GM23338 (cell line): ENCODE measurements around the gene ZNF662. TPM values are rescaled to one million over a fixed set of nuclear protein-coding genes. Genes with fewer than 3 reads are reported as not detected.

Experiments
- ATAC-seq: fragments of 200-7000 bp; cut with Tn5 transposase; 3 replicates; pipeline ENCODE4 v1.9.1; 2020
- DNase-seq: peaks from one replicate; pipeline ENCODE4 v3.0.0-alpha.2; 2015; ENCODE audit warnings: low spot score
- H2AFZ ChIP-seq: fragments of 200-600 bp; sonication (generic); 2 replicates; pipeline ENCODE4 v1.8.0; 2016; ENCODE audit warnings: antibody characterized with exemption, mild to moderate bottlenecking, moderate library complexity
- H3F3A ChIP-seq: fragments of 200-600 bp; sonication (generic); replicated peaks from 2 replicates; pipeline ENCODE4 v1.8.0; 2017; ENCODE audit warnings: antibody characterized with exemption, mixed run types, low read depth
- H3K27ac ChIP-seq: fragments of 200-600 bp; sonication (generic); 2 replicates; pipeline ENCODE4 v1.6.1; 2016; ENCODE audit warnings: low read depth
- H3K27me3 ChIP-seq: fragments of 200-600 bp; sonication (generic); 2 replicates; pipeline ENCODE4 v1.8.0; 2016; ENCODE audit warnings: mild to moderate bottlenecking, mixed run types, moderate library complexity; ENCODE audit not compliant: insufficient read depth
- H3K36me3 ChIP-seq: fragments of 200-600 bp; sonication (generic); 2 replicates; pipeline ENCODE4 v1.8.0; 2016; ENCODE audit warnings: mild to moderate bottlenecking; ENCODE audit not compliant: insufficient read depth
- H3K4me1 ChIP-seq: fragments of 200-600 bp; sonication (generic); 2 replicates; pipeline ENCODE4 v1.8.0; 2016; ENCODE audit warnings: mild to moderate bottlenecking, moderate library complexity; ENCODE audit not compliant: insufficient read depth
- H3K4me2 ChIP-seq: fragments of 200-600 bp; sonication (generic); 2 replicates; pipeline ENCODE4 v1.7.1; 2017; ENCODE audit warnings: mixed run types
- H3K4me3 ChIP-seq: fragments of 200-600 bp; sonication (generic); 2 replicates; pipeline ENCODE4 v1.6.1; 2016; ENCODE audit warnings: mixed run types
- H3K79me2 ChIP-seq: fragments of 200-600 bp; sonication (generic); replicated peaks from 2 replicates; pipeline ENCODE4 v1.8.0; 2017; ENCODE audit warnings: mild to moderate bottlenecking; ENCODE audit not compliant: insufficient read depth
- H3K9me2 ChIP-seq: fragments of 200-600 bp; sonication (generic); 2 replicates; pipeline ENCODE4 v1.8.0; 2017; ENCODE audit not compliant: insufficient read depth
- H4K20me1 ChIP-seq: fragments of 200-600 bp; sonication (generic); replicated peaks from 2 replicates; pipeline ENCODE4 v1.8.0; 2017; ENCODE audit warnings: mild to moderate bottlenecking; ENCODE audit not compliant: insufficient read depth
- H3K27ac Mint-ChIP-seq: 2 replicates; pipeline ENCODE4 v1.8.0; 2020; ENCODE audit warnings: inconsistent platforms, mild to moderate bottlenecking, moderate library complexity, mixed read lengths
- H3K27me3 Mint-ChIP-seq: 3 replicates; pipeline ENCODE4 v1.8.0; 2022; ENCODE audit warnings: low read depth, mild to moderate bottlenecking, moderate library complexity, mixed read lengths, inconsistent platforms; ENCODE audit not compliant: insufficient read depth, poor library complexity
- H3K36me3 Mint-ChIP-seq: 3 replicates; pipeline ENCODE4 v1.8.0; 2021; ENCODE audit warnings: low read depth, mild to moderate bottlenecking, inconsistent platforms, moderate library complexity, mixed read lengths
- H3K4me1 Mint-ChIP-seq: 3 replicates; pipeline ENCODE4 v1.8.0; 2020; ENCODE audit warnings: mild to moderate bottlenecking, inconsistent platforms, mixed read lengths
- H3K4me3 Mint-ChIP-seq: 3 replicates; pipeline ENCODE4 v1.8.0; 2021; ENCODE audit warnings: moderate library complexity, mild to moderate bottlenecking, inconsistent platforms, mixed read lengths
- H3K9me3 Mint-ChIP-seq: 3 replicates; pipeline ENCODE4 v1.8.0; 2020; ENCODE audit warnings: moderate library complexity, mild to moderate bottlenecking, inconsistent platforms, mixed read lengths
- CREB1 ChIP-seq: fragments of 250-450 bp; sonication (Bioruptor Pico); IDR thresholded peaks from 2 replicates; pipeline ENCODE4 v1.5.0; 2020; ENCODE audit warnings: low read depth, mild to moderate bottlenecking, moderate library complexity
- EZH2 ChIP-seq: fragments of 200-600 bp; sonication (generic); IDR thresholded peaks from one replicate; pipeline ENCODE4 v1.8.0; 2017; ENCODE audit warnings: antibody characterized with exemption, mild to moderate bottlenecking, low read depth; ENCODE audit not compliant: unreplicated experiment
- EZH2phosphoT487 ChIP-seq: fragments of 200-600 bp; sonication (generic); IDR thresholded peaks from one replicate; pipeline ENCODE4 v1.8.1; 2018; ENCODE audit warnings: antibody characterized with exemption; ENCODE audit not compliant: unreplicated experiment
- JUNB ChIP-seq: IDR thresholded peaks from one replicate; pipeline ENCODE4 v1.6.1; 2016; ENCODE audit warnings: antibody characterized with exemption; ENCODE audit not compliant: unreplicated experiment
- NANOG ChIP-seq: IDR thresholded peaks from 2 replicates; pipeline ENCODE4 v1.6.1; 2016; ENCODE audit warnings: antibody characterized with exemption, borderline replicate concordance
- POLR2AphosphoS5 ChIP-seq: IDR thresholded peaks from 2 replicates; pipeline ENCODE4 v1.6.1; 2016; ENCODE audit warnings: antibody characterized with exemption, low read depth
- STAT1 ChIP-seq: IDR thresholded peaks from one replicate; pipeline ENCODE4 v1.6.1; 2016; ENCODE audit warnings: antibody characterized with exemption; ENCODE audit not compliant: unreplicated experiment
- ZNF114 ChIP-seq: fragments of 250-450 bp; sonication (Bioruptor Pico); IDR thresholded peaks from 2 replicates; pipeline ENCODE4 v1.5.0; 2020; ENCODE audit warnings: mild to moderate bottlenecking, moderate library complexity
- ZNF331 ChIP-seq: fragments of 250-450 bp; sonication (Bioruptor Pico); IDR thresholded peaks from 2 replicates; pipeline ENCODE4 v1.5.0; 2020; ENCODE audit warnings: low read depth, mild to moderate bottlenecking, moderate library complexity
- polyA plus RNA-seq: library from polyadenylated mRNA; unstranded; fragments of >200 nt; fragmentation: Nextera tagmentation; extraction: Ambion mirVana; gene quantifications from 2 replicates; pipeline ENCODE4 v1.2.1, GENCODE V29; 2016
- total RNA-seq: library from RNA; depleted of rRNA; stranded (reverse); fragments of >200 nt; shearing (Covaris generic); gene quantifications from 2 replicates; pipeline ENCODE4 v1.2.3, GENCODE V29; 2014
- TF ChIP-seq, protein P1 (sequence below): fragments of 250-450 bp; sonication (Bioruptor Pico); IDR thresholded peaks from 2 replicates; pipeline ENCODE4 v1.5.0; 2020; ENCODE audit warnings: mild to moderate bottlenecking, moderate library complexity
- TF ChIP-seq, protein P2 (sequence below): IDR thresholded peaks from 2 replicates; pipeline ENCODE4 v1.6.1; 2016; ENCODE audit warnings: antibody characterized with exemption
- TF ChIP-seq, protein P3 (sequence below), 2 experiments: fragments of 200-600 bp in 1 of 2; sonication (generic) in 1 of 2; conservative IDR thresholded peaks; 2 replicates each; pipeline versions ENCODE4 v1.5.1 to v1.6.1; 2016 to 2017; ENCODE audit warnings: antibody characterized with exemption in 2 of 2, low read depth in 2 of 2, mild to moderate bottlenecking in 2 of 2, moderate library complexity in 1 of 2
- TF ChIP-seq, protein P4 (sequence below): IDR thresholded peaks from one replicate; pipeline ENCODE4 v1.6.1; 2018; ENCODE audit warnings: antibody characterized with exemption; ENCODE audit not compliant: unreplicated experiment

Gene ZNF662
- total and polyA plus RNA-seq, 2 experiments from 2014 or later: 0.84 to 1.5 TPM

DNA sequence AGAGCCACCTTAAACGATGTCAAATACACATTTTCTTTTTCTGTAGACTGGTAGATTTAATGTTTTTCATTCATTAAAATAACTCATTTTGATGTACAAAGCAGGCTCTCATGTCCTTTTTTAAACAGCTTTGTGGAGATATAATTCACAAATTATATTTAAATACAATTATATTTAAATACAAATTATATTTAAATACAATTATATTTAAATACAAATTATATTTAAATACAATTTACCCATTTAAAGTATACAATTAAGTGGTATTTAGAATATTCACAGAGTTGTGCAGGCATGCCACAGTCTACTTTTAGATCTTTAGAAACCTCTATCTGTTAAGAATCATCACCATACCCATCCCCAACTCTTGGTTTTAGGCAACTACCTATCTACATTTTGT is 36.8 kb downstream of the ZNF662 start (continued):
- TF ChIP-seq, protein P1, sequence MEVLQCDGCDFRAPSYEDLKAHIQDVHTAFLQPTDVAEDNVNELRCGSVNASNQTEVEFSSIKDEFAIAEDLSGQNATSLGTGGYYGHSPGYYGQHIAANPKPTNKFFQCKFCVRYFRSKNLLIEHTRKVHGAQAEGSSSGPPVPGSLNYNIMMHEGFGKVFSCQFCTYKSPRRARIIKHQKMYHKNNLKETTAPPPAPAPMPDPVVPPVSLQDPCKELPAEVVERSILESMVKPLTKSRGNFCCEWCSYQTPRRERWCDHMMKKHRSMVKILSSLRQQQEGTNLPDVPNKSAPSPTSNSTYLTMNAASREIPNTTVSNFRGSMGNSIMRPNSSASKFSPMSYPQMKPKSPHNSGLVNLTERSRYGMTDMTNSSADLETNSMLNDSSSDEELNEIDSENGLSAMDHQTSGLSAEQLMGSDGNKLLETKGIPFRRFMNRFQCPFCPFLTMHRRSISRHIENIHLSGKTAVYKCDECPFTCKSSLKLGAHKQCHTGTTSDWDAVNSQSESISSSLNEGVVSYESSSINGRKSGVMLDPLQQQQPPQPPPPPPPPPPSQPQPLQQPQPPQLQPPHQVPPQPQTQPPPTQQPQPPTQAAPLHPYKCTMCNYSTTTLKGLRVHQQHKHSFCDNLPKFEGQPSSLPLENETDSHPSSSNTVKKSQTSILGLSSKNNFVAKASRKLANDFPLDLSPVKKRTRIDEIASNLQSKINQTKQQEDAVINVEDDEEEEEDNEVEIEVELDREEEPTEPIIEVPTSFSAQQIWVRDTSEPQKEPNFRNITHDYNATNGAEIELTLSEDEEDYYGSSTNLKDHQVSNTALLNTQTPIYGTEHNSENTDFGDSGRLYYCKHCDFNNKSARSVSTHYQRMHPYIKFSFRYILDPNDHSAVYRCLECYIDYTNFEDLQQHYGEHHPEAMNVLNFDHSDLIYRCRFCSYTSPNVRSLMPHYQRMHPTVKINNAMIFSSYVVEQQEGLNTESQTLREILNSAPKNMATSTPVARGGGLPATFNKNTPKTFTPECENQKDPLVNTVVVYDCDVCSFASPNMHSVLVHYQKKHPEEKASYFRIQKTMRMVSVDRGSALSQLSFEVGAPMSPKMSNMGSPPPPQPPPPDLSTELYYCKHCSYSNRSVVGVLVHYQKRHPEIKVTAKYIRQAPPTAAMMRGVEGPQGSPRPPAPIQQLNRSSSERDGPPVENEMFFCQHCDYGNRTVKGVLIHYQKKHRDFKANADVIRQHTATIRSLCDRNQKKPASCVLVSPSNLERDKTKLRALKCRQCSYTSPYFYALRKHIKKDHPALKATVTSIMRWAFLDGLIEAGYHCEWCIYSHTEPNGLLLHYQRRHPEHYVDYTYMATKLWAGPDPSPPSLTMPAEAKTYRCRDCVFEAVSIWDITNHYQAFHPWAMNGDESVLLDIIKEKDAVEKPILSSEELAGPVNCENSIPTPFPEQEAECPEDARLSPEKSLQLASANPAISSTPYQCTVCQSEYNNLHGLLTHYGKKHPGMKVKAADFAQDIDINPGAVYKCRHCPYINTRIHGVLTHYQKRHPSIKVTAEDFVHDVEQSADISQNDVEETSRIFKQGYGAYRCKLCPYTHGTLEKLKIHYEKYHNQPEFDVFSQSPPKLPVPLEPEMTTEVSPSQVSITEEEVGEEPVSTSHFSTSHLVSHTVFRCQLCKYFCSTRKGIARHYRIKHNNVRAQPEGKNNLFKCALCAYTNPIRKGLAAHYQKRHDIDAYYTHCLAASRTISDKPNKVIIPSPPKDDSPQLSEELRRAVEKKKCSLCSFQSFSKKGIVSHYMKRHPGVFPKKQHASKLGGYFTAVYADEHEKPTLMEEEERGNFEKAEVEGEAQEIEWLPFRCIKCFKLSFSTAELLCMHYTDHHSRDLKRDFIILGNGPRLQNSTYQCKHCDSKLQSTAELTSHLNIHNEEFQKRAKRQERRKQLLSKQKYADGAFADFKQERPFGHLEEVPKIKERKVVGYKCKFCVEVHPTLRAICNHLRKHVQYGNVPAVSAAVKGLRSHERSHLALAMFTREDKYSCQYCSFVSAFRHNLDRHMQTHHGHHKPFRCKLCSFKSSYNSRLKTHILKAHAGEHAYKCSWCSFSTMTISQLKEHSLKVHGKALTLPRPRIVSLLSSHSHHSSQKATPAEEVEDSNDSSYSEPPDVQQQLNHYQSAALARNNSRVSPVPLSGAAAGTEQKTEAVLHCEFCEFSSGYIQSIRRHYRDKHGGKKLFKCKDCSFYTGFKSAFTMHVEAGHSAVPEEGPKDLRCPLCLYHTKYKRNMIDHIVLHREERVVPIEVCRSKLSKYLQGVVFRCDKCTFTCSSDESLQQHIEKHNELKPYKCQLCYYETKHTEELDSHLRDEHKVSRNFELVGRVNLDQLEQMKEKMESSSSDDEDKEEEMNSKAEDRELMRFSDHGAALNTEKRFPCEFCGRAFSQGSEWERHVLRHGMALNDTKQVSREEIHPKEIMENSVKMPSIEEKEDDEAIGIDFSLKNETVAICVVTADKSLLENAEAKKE: no peak
- no peak for TF ChIP-seq CREB1
- TF ChIP-seq NANOG: no peak

DNA sequence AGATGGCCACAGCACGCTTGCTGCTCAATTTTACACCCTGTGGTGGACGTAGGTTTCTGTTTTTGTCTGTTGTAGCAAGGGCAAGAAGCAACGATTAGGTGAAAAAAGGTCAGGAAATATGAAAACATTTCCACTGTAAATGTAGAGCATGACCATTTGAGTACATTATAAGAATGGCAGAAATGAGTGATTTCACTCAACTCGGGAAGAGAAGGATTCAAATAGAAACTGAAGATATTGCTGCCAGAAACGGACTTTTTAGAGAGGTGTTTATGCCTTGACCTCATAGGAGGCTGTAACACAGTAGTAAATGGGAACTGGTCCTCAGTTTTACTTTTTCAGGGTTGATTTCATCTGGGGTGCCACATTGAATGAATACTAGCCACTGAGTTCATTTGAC is 40.1 kb downstream of the ZNF662 start:
- ATAC-seq (no peak), DNase-seq (no peak)
- Histone ChIP-seq H2AFZ (no peak overlapping the region), H3K27me3 (no peaks in the 10 kb centered on the region), H3K9me2 (no peaks in the 10 kb centered on the region), H3K4me3 (no peak overlapping the region), H4K20me1 (no peaks in the 10 kb centered on the region), H3K4me1 (no peaks in the 10 kb centered on the region), H3K27ac (no peak overlapping the region), H3K36me3 (no peaks in the 10 kb centered on the region), H3K79me2 (no peaks in the 10 kb centered on the region), H3K4me2 (no peak overlapping the region), H3F3A (no peaks in the 10 kb centered on the region)
- H3K4me1 Mint-ChIP-seq: no peaks in the 10 kb centered on the region
- no peak overlapping the region for H3K27ac Mint-ChIP-seq
- H3K9me3 Mint-ChIP-seq: no peaks in the 10 kb centered on the region
- peaks cover 2% of the 10 kb centered on the region for H3K27me3 Mint-ChIP-seq
- H3K36me3 Mint-ChIP-seq: no peaks in the 10 kb centered on the region
- H3K4me3 Mint-ChIP-seq: no peak overlapping the region
- TF ChIP-seq NANOG (no peak), ZNF114 (CRISPR knock-in tag) (no peak), STAT1 (no peak), CREB1 (no peak), EZH2 (no peak), POLR2AphosphoS5 (no peak), EZH2phosphoT487 (no peak), JUNB (no peak), ZNF331 (no peak)
- TF ChIP-seq, protein P2, sequence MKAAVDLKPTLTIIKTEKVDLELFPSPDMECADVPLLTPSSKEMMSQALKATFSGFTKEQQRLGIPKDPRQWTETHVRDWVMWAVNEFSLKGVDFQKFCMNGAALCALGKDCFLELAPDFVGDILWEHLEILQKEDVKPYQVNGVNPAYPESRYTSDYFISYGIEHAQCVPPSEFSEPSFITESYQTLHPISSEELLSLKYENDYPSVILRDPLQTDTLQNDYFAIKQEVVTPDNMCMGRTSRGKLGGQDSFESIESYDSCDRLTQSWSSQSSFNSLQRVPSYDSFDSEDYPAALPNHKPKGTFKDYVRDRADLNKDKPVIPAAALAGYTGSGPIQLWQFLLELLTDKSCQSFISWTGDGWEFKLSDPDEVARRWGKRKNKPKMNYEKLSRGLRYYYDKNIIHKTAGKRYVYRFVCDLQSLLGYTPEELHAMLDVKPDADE: no peak
- TF ChIP-seq, protein P3, sequence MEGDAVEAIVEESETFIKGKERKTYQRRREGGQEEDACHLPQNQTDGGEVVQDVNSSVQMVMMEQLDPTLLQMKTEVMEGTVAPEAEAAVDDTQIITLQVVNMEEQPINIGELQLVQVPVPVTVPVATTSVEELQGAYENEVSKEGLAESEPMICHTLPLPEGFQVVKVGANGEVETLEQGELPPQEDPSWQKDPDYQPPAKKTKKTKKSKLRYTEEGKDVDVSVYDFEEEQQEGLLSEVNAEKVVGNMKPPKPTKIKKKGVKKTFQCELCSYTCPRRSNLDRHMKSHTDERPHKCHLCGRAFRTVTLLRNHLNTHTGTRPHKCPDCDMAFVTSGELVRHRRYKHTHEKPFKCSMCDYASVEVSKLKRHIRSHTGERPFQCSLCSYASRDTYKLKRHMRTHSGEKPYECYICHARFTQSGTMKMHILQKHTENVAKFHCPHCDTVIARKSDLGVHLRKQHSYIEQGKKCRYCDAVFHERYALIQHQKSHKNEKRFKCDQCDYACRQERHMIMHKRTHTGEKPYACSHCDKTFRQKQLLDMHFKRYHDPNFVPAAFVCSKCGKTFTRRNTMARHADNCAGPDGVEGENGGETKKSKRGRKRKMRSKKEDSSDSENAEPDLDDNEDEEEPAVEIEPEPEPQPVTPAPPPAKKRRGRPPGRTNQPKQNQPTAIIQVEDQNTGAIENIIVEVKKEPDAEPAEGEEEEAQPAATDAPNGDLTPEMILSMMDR (conservative IDR thresholded peaks at IDR 0.05; ENCODE audit: low read depth in 2 of 2): no peak
- TF ChIP-seq, protein P4, sequence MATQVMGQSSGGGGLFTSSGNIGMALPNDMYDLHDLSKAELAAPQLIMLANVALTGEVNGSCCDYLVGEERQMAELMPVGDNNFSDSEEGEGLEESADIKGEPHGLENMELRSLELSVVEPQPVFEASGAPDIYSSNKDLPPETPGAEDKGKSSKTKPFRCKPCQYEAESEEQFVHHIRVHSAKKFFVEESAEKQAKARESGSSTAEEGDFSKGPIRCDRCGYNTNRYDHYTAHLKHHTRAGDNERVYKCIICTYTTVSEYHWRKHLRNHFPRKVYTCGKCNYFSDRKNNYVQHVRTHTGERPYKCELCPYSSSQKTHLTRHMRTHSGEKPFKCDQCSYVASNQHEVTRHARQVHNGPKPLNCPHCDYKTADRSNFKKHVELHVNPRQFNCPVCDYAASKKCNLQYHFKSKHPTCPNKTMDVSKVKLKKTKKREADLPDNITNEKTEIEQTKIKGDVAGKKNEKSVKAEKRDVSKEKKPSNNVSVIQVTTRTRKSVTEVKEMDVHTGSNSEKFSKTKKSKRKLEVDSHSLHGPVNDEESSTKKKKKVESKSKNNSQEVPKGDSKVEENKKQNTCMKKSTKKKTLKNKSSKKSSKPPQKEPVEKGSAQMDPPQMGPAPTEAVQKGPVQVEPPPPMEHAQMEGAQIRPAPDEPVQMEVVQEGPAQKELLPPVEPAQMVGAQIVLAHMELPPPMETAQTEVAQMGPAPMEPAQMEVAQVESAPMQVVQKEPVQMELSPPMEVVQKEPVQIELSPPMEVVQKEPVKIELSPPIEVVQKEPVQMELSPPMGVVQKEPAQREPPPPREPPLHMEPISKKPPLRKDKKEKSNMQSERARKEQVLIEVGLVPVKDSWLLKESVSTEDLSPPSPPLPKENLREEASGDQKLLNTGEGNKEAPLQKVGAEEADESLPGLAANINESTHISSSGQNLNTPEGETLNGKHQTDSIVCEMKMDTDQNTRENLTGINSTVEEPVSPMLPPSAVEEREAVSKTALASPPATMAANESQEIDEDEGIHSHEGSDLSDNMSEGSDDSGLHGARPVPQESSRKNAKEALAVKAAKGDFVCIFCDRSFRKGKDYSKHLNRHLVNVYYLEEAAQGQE: no peak
